Parathyroid adenoma (tissue), 2 donors: ENCODE data around the gene OPRL1.
A peak's percentile ranks its signal among the peaks of the same experiment; 100 is the strongest.

Source experiments
- H2AFZ ChIP-seq: fragments of 300-600 bp; sonication (generic); one replicate; pipeline ENCODE4 v1.7.0; 2017; ENCODE audit warnings: antibody characterized with exemption, mild to moderate bottlenecking
- H3K27ac ChIP-seq: fragments of 300-600 bp; sonication (generic); one replicate; pipeline ENCODE4 v1.7.0; 2017
- H3K27me3 ChIP-seq: fragments of 300-600 bp; sonication (generic); one replicate; pipeline ENCODE4 v1.7.0; 2017; ENCODE audit warnings: low read length; ENCODE audit not compliant: control insufficient read depth, insufficient read depth
- H3K36me3 ChIP-seq: fragments of 300-600 bp; sonication (generic); one replicate; pipeline ENCODE4 v1.7.0; 2017; ENCODE audit warnings: low read length; ENCODE audit not compliant: control insufficient read depth, insufficient read depth
- H3K4me1 ChIP-seq: fragments of 300-600 bp; sonication (generic); one replicate; pipeline ENCODE4 v1.7.0; 2017; ENCODE audit warnings: control low read depth
- H3K4me2 ChIP-seq: fragments of 300-600 bp; sonication (generic); one replicate; pipeline ENCODE4 v1.7.0; 2017; ENCODE audit warnings: low read length
- H3K4me3 ChIP-seq: fragments of 300-600 bp; sonication (generic); one replicate; pipeline ENCODE4 v1.7.0; 2017; ENCODE audit warnings: low read depth, low read length
- H3K79me2 ChIP-seq: fragments of 300-600 bp; sonication (generic); one replicate; pipeline ENCODE4 v1.7.0; 2017; ENCODE audit warnings: control low read depth
- H3K9ac ChIP-seq: fragments of 300-600 bp; sonication (generic); one replicate; pipeline ENCODE4 v1.7.0; 2017; ENCODE audit warnings: mild to moderate bottlenecking
- H3K9me3 ChIP-seq: fragments of 300-600 bp; sonication (generic); one replicate; pipeline ENCODE4 v1.7.0; 2017; ENCODE audit warnings: low read length; ENCODE audit not compliant: control insufficient read depth
- TF ChIP-seq, protein P1 (sequence below): fragments of 300-600 bp; sonication (generic); IDR thresholded peaks from one replicate; pipeline ENCODE4 v1.7.0; 2017; ENCODE audit warnings: antibody characterized with exemption, mild to moderate bottlenecking
- donor health status: primary hyperparathyroidism.

Gene OPRL1

GRCh38 chr20:64052326-64052722 is 27.6 kb upstream of the OPRL1 start:
- TF ChIP-seq, protein P1, sequence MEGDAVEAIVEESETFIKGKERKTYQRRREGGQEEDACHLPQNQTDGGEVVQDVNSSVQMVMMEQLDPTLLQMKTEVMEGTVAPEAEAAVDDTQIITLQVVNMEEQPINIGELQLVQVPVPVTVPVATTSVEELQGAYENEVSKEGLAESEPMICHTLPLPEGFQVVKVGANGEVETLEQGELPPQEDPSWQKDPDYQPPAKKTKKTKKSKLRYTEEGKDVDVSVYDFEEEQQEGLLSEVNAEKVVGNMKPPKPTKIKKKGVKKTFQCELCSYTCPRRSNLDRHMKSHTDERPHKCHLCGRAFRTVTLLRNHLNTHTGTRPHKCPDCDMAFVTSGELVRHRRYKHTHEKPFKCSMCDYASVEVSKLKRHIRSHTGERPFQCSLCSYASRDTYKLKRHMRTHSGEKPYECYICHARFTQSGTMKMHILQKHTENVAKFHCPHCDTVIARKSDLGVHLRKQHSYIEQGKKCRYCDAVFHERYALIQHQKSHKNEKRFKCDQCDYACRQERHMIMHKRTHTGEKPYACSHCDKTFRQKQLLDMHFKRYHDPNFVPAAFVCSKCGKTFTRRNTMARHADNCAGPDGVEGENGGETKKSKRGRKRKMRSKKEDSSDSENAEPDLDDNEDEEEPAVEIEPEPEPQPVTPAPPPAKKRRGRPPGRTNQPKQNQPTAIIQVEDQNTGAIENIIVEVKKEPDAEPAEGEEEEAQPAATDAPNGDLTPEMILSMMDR, result no peak
- Histone ChIP-seq H3K36me3 (no peaks in the 10 kb centered on the region), H3K4me1 (no peaks in the 10 kb centered on the region), H3K9ac (no peak overlapping the region), H3K4me3 (no peak overlapping the region), H3K27me3 (no peaks in the 10 kb centered on the region), H3K4me2 (no peak overlapping the region), H3K79me2 (no peaks in the 10 kb centered on the region), H3K9me3 (no peaks in the 10 kb centered on the region), H2AFZ (no peak overlapping the region), H3K27ac (peak overlapping the region; percentile 63)

- Histone ChIP-seq H3K9me3 (no peaks in the 10 kb centered on the region), H3K27ac (peak overlapping the region; percentile 63), H3K4me2 (no peak overlapping the region), H3K79me2 (no peaks in the 10 kb centered on the region), H3K36me3 (no peaks in the 10 kb centered on the region), H3K4me1 (no peaks in the 10 kb centered on the region), H3K27me3 (no peaks in the 10 kb centered on the region), H2AFZ (no peak overlapping the region), H3K9ac (no peak overlapping the region), H3K4me3 (no peak overlapping the region)
- TF ChIP-seq, protein P1, result no peak
These were observed 26.7 kb upstream of the OPRL1 start for GRCh38 chr20:64052987-64053840.

- no peak overlapping the region for H3K9ac ChIP-seq
- H3K27ac ChIP-seq, result peak overlapping the region; percentile 45
- H3K9me3 ChIP-seq, result no peaks in the 10 kb centered on the region
- TF ChIP-seq, protein P1, result peak; percentile 13
- H3K27me3 ChIP-seq, result no peaks in the 10 kb centered on the region
- no peak overlapping the region for H3K4me2 ChIP-seq
- H3K36me3 ChIP-seq, result no peaks in the 10 kb centered on the region
- no peak overlapping the region for H3K4me3 ChIP-seq
- no peak overlapping the region for H2AFZ ChIP-seq
- no peaks in the 10 kb centered on the region for H3K4me1 ChIP-seq
- H3K79me2 ChIP-seq, result no peaks in the 10 kb centered on the region
These were observed 25.8 kb upstream of the OPRL1 start for GRCh38 chr20:64053841-64054661.

DNA sequence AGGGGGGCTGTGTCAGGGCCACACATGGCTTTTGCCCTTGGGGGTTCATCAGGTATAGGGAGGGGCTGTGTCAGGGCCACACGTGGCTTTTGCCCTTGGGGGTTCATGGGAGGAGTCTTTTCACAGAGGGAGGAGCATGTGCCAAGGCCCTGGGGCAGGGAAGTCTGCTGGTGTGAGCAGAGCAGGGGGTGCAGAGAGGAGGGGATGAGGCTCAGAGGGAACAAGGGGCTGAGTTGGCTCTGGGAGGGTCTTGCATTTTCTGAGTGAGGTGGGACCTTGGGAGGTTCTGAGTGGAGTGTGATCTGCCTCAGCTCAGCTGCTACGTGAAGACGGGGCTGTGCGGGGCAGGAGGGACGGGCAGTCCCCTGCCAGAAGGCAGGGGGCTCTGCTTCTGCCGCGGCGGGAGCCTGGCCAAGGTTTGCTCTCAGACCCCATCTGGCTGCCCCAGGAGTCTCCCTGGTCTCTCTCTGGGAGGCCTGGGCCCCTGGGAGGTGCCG is 24.4 kb upstream of the OPRL1 start:
- Histone ChIP-seq H3K9ac (no peak overlapping the region), H3K4me1 (no peaks in the 10 kb centered on the region), H3K4me3 (no peak overlapping the region), H3K27ac (peak overlapping the region; percentile 45), H3K79me2 (no peaks in the 10 kb centered on the region), H3K4me2 (no peak overlapping the region), H2AFZ (no peak overlapping the region), H3K36me3 (no peaks in the 10 kb centered on the region), H3K9me3 (no peaks in the 10 kb centered on the region), H3K27me3 (no peaks in the 10 kb centered on the region)
- TF ChIP-seq, protein P1, result no peak
